Measurements from ENCODE around the gene WDR18. TPM values are rescaled to one million over a fixed set of nuclear protein-coding genes. Genes with fewer than 3 reads are reported as not detected.

The WDR18 gene
- total and polyA plus RNA-seq, 2 donors (not counting 1 experiment from before 2014, with no cell fraction given) = 10.0 to 42.3 TPM

- Histone ChIP-seq H3K4me3 (replicated peaks in 1 of 4; ENCODE audit: control extremely low read depth in 1 of 4, insufficient read depth in 1 of 4, low read depth in 3 of 4, low read length in 4 of 4) (no peak overlapping the region), H3K79me2 (ENCODE audit: control insufficient read depth, insufficient read depth, low read length) (peaks cover 81% of the 10 kb centered on the region), H3K4me2 (ENCODE audit: extremely low read depth, insufficient read depth, low read length) (no peak overlapping the region), H3K27ac (ENCODE audit: insufficient read depth, low read length) (peak overlapping the region; percentile 45), H3K27me3 (ENCODE audit: control insufficient read depth, insufficient read depth, low read length) (no peaks in the 10 kb centered on the region), H3K36me3 (ENCODE audit: control insufficient read depth, insufficient read depth, low read length) (peaks cover 14% of the 10 kb centered on the region), H3K4me1 (ENCODE audit: control insufficient read depth, extremely low read depth, insufficient read depth, low read length) (peaks cover 20% of the 10 kb centered on the region), H2AFZ (ENCODE audit: low read length) (no peak overlapping the region), H4K20me1 (ENCODE audit: control insufficient read depth, extremely low read depth, insufficient read depth, low read length) (peaks cover 1% of the 10 kb centered on the region), H3K9me3 (ENCODE audit: control insufficient read depth, insufficient read depth, low read depth, low read length) (no peaks in the 10 kb centered on the region), H3K9ac (ENCODE audit: insufficient read depth, low read length) (no peak overlapping the region)
- no peak for DNase-seq (ENCODE audit: low read depth in 2 of 2)
- no peak for TF ChIP-seq EZH2 (IDR thresholded peaks at IDR 0.05; ENCODE audit: low read length, missing control alignments)
- TF ChIP-seq, protein P1, sequence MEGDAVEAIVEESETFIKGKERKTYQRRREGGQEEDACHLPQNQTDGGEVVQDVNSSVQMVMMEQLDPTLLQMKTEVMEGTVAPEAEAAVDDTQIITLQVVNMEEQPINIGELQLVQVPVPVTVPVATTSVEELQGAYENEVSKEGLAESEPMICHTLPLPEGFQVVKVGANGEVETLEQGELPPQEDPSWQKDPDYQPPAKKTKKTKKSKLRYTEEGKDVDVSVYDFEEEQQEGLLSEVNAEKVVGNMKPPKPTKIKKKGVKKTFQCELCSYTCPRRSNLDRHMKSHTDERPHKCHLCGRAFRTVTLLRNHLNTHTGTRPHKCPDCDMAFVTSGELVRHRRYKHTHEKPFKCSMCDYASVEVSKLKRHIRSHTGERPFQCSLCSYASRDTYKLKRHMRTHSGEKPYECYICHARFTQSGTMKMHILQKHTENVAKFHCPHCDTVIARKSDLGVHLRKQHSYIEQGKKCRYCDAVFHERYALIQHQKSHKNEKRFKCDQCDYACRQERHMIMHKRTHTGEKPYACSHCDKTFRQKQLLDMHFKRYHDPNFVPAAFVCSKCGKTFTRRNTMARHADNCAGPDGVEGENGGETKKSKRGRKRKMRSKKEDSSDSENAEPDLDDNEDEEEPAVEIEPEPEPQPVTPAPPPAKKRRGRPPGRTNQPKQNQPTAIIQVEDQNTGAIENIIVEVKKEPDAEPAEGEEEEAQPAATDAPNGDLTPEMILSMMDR (conservative IDR thresholded peaks at IDR 0.05 in 1 of 2, IDR thresholded peaks at IDR 0.05 in 1 of 2; ENCODE audit: low read depth in 1 of 2, low read length in 2 of 2) = no peak
These were observed 33.8 kb downstream of the WDR18 start for GRCh38 chr19:1017906-1018305.

DNA sequence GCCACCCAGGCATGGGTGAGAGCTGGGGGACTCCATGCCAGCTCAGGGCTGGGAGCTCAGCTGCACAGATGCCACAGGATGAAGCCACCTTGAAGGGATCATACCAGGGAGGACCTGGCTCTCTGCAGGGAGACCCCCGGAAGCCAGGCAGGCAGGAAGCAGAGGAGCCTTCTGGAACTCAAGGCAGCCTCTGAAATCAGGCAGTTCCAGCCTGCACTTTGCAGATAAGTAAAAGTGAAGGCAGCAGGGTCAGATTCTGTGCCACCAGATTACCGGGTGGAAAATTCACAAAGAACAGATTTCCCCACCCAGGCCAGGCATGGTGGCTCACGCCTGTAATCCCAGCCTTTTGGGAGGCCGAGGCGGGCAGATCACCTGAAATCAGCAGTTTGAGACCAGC is 34.2 kb downstream of the WDR18 start:
- Histone ChIP-seq H3K36me3 (ENCODE audit: control insufficient read depth, insufficient read depth, low read length) (peaks cover 13% of the 10 kb centered on the region), H3K9me3 (ENCODE audit: control insufficient read depth, insufficient read depth, low read depth, low read length) (no peaks in the 10 kb centered on the region), H3K4me1 (ENCODE audit: control insufficient read depth, extremely low read depth, insufficient read depth, low read length) (peaks cover 20% of the 10 kb centered on the region), H2AFZ (ENCODE audit: low read length) (no peak overlapping the region), H3K4me3 (replicated peaks in 1 of 4; ENCODE audit: control extremely low read depth in 1 of 4, insufficient read depth in 1 of 4, low read depth in 3 of 4, low read length in 4 of 4) (peak overlapping the region in 1 of 4 experiments; percentile 91), H3K79me2 (ENCODE audit: control insufficient read depth, insufficient read depth, low read length) (peaks cover 76% of the 10 kb centered on the region), H3K4me2 (ENCODE audit: extremely low read depth, insufficient read depth, low read length) (peak overlapping the region; percentile 32), H3K27me3 (ENCODE audit: control insufficient read depth, insufficient read depth, low read length) (no peaks in the 10 kb centered on the region), H3K9ac (ENCODE audit: insufficient read depth, low read length) (no peak overlapping the region), H4K20me1 (ENCODE audit: control insufficient read depth, extremely low read depth, insufficient read depth, low read length) (peaks cover 1% of the 10 kb centered on the region), H3K27ac (ENCODE audit: insufficient read depth, low read length) (no peak overlapping the region)
- TF ChIP-seq, protein P1 (conservative IDR thresholded peaks at IDR 0.05 in 1 of 2, IDR thresholded peaks at IDR 0.05 in 1 of 2; ENCODE audit: low read depth in 1 of 2, low read length in 2 of 2) = no peak
- TF ChIP-seq EZH2 (IDR thresholded peaks at IDR 0.05; ENCODE audit: low read length, missing control alignments) = no peak
- DNase-seq (ENCODE audit: low read depth in 2 of 2) = no peak

DNA sequence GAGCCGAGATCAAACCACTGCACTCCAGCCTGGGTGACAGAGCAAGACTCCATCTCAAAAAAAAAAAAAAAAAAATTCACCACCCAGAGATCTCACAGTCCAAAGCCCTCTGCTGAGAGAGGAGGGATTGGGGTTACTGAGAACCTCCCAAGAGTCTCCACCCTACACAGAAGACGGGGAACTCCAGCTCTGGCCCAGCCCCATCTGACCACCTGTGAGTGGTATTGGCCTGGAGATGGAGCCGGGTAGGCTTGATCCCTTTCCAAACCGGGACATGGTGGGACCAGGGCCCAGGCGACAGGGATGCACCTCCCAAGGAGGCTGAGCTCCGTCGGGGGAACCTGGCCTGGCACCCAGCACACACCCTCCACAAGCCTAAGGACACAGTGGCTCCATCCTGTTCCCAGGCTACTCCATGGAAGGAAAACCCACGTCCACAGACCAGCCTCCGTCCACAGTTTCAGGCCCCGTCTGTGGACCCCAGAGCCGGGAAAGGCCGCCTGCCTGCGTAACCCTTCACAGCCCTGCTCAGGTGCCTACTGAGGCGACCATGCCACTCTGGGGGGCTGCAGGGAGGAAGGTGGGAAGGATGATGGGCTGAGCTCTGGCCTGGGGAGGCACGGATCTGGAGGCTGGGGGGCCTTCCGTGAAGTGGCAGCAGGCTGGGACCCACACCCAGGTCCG is 34.9 kb downstream of the WDR18 start:
- peaks cover 1% of the 10 kb centered on the region for H4K20me1 ChIP-seq (ENCODE audit: control insufficient read depth, extremely low read depth, insufficient read depth, low read length)

More for the DNA sequence above, 34.9 kb downstream of the WDR18 start:
- H3K4me3 ChIP-seq (replicated peaks in 1 of 4; ENCODE audit: control extremely low read depth in 1 of 4, insufficient read depth in 1 of 4, low read depth in 3 of 4, low read length in 4 of 4) = peak overlapping the region; percentile 51 to 91 (median 82)
- H3K9ac ChIP-seq (ENCODE audit: insufficient read depth, low read length) = peak overlapping the region; percentile 91
- no peaks in the 10 kb centered on the region for H3K27me3 ChIP-seq (ENCODE audit: control insufficient read depth, insufficient read depth, low read length)
- peak overlapping the region; percentile 84 for H3K4me2 ChIP-seq (ENCODE audit: extremely low read depth, insufficient read depth, low read length)
- peak overlapping the region; percentile 17 for H3K27ac ChIP-seq (ENCODE audit: insufficient read depth, low read length)
- peaks cover 20% of the 10 kb centered on the region for H3K4me1 ChIP-seq (ENCODE audit: control insufficient read depth, extremely low read depth, insufficient read depth, low read length)
- no peak overlapping the region for H2AFZ ChIP-seq (ENCODE audit: low read length)
- peaks cover 69% of the 10 kb centered on the region for H3K79me2 ChIP-seq (ENCODE audit: control insufficient read depth, insufficient read depth, low read length)
- no peak for DNase-seq (ENCODE audit: low read depth in 2 of 2)
- no peak for TF ChIP-seq EZH2 (IDR thresholded peaks at IDR 0.05; ENCODE audit: low read length, missing control alignments)
- TF ChIP-seq, protein P1 (conservative IDR thresholded peaks at IDR 0.05 in 1 of 2, IDR thresholded peaks at IDR 0.05 in 1 of 2; ENCODE audit: low read depth in 1 of 2, low read length in 2 of 2) = no peak
- H3K36me3 ChIP-seq (ENCODE audit: control insufficient read depth, insufficient read depth, low read length) = peaks cover 11% of the 10 kb centered on the region
- H3K9me3 ChIP-seq (ENCODE audit: control insufficient read depth, insufficient read depth, low read depth, low read length) = no peaks in the 10 kb centered on the region

All from fibroblast of lung (primary cell).